MM.1S (cell line): ENCODE data around the gene MEP1B.

Experiments used
- EZH2 ChIP-seq: fragments of 300-600 bp; sonication (generic); optimal IDR thresholded peaks from 2 replicates; pipeline ENCODE3; 2017; ENCODE audit warnings: low read depth, mild to moderate bottlenecking, antibody characterized with exemption, low read length, mixed read lengths
- EZH2phosphoT487 ChIP-seq: fragments of 300-600 bp; sonication (generic); IDR thresholded peaks from 2 replicates; pipeline ENCODE4 v1.6.1; 2018; ENCODE audit warnings: antibody characterized with exemption, low read length
- TF ChIP-seq, protein P1 (sequence below): fragments of 300-600 bp; sonication (generic); IDR thresholded peaks from 2 replicates; pipeline ENCODE4 v1.5.1; 2016; ENCODE audit warnings: antibody characterized with exemption, low read length, mixed read lengths

DNA sequence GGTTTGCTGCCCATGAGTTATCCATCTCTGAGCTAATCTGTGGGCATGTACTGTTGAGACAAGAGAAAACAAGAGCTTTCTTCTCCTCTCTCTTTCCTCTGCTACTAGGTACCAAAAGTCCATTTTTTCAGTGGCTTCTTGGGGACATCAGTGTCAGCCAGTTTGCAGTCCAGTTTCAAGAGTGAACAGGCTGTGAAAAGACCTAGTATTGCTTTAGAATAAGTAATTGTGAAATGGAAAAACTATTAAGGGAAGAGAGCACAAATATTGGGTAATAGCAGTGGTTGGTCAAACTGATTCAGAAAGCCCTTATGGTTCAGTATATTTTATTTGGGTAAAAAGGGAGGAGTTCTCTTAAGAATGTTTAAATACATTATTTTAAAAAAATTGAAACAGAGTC, 33.0 kb upstream of the MEP1B start:
- TF ChIP-seq EZH2phosphoT487 = no peak
- TF ChIP-seq, protein P1, sequence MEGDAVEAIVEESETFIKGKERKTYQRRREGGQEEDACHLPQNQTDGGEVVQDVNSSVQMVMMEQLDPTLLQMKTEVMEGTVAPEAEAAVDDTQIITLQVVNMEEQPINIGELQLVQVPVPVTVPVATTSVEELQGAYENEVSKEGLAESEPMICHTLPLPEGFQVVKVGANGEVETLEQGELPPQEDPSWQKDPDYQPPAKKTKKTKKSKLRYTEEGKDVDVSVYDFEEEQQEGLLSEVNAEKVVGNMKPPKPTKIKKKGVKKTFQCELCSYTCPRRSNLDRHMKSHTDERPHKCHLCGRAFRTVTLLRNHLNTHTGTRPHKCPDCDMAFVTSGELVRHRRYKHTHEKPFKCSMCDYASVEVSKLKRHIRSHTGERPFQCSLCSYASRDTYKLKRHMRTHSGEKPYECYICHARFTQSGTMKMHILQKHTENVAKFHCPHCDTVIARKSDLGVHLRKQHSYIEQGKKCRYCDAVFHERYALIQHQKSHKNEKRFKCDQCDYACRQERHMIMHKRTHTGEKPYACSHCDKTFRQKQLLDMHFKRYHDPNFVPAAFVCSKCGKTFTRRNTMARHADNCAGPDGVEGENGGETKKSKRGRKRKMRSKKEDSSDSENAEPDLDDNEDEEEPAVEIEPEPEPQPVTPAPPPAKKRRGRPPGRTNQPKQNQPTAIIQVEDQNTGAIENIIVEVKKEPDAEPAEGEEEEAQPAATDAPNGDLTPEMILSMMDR = no peak
- TF ChIP-seq EZH2 = no peak
